GM12891 (cell line): ENCODE measurements around the gene SLC22A14.

Source experiments
- POLR2A ChIP-seq: IDR thresholded peaks from 2 replicates; pipeline ENCODE4 v1.6.1; 2011; ENCODE audit warnings: low read depth, low read length, control low read depth
- POLR2AphosphoS5 ChIP-seq: IDR thresholded peaks from 2 replicates; pipeline ENCODE4 v1.6.1; 2011; ENCODE audit warnings: low read depth, low read length, control low read depth
- TAF1 ChIP-seq: IDR thresholded peaks from 2 replicates; pipeline ENCODE4 v1.6.1; 2011; ENCODE audit warnings: low read depth, low read length, control low read depth

- TF ChIP-seq POLR2A (no peak), POLR2AphosphoS5 (no peak), TAF1 (no peak)
Observed at GRCh38 chr3:38311476-38311875, 29.4 kb downstream of the SLC22A14 start.
